Endodermal cell (in vitro differentiated cells): Measurements from ENCODE around the gene TRIM37. TPM values are rescaled to one million over a fixed set of nuclear protein-coding genes. Genes with fewer than 3 reads are reported as not detected.

Source experiments
- DNase-seq: peaks from one replicate; pipeline ENCODE4 v3.0.0-alpha.2; 2017
- H3K27ac ChIP-seq: 2 replicates; pipeline ENCODE4 v1.5.1; 2013; ENCODE audit warnings: mild to moderate bottlenecking, low read depth, low read length, moderate library complexity
- H3K27me3 ChIP-seq: 2 replicates; pipeline ENCODE4 v1.6.1; 2013; ENCODE audit warnings: mild to moderate bottlenecking, low read length, moderate library complexity; ENCODE audit not compliant: insufficient read depth, control insufficient read depth, poor library complexity, severe bottlenecking
- H3K36me3 ChIP-seq: 2 replicates; pipeline ENCODE4 v1.7.0; 2013; ENCODE audit warnings: mild to moderate bottlenecking, low read length, moderate library complexity; ENCODE audit not compliant: control insufficient read depth, insufficient read depth
- H3K4me1 ChIP-seq: one replicate; pipeline ENCODE4 v1.7.0; 2013; ENCODE audit warnings: low read length; ENCODE audit not compliant: control insufficient read depth, insufficient read depth
- H3K4me3 ChIP-seq: 2 replicates; pipeline ENCODE4 v1.5.1; 2013; ENCODE audit warnings: mild to moderate bottlenecking, low read length, moderate library complexity
- H3K9ac ChIP-seq: 2 replicates; pipeline ENCODE4 v1.6.1; 2013; ENCODE audit warnings: mild to moderate bottlenecking, low read length, moderate library complexity; ENCODE audit not compliant: poor library complexity, severe bottlenecking; ENCODE audit errors: extremely low read depth
- H3K9me3 ChIP-seq: 2 replicates; pipeline ENCODE4 v1.6.1; 2013; ENCODE audit warnings: mild to moderate bottlenecking, low read length, moderate library complexity; ENCODE audit not compliant: control insufficient read depth
- H3K27ac Mint-ChIP-seq: 2 replicates; pipeline ENCODE4 v1.8.0; 2020; ENCODE audit warnings: mixed read lengths
- H3K27me3 Mint-ChIP-seq: 2 replicates; pipeline ENCODE4 v1.8.0; 2021; ENCODE audit warnings: mild to moderate bottlenecking, mixed read lengths; ENCODE audit not compliant: insufficient read depth
- H3K36me3 Mint-ChIP-seq: 2 replicates; pipeline ENCODE4 v1.8.0; 2020; ENCODE audit warnings: low read depth, mixed read lengths
- H3K4me1 Mint-ChIP-seq: 2 replicates; pipeline ENCODE4 v1.8.0; 2020; ENCODE audit warnings: mixed read lengths
- H3K4me3 Mint-ChIP-seq: 2 replicates; pipeline ENCODE4 v1.8.0; 2020; ENCODE audit warnings: mild to moderate bottlenecking, moderate library complexity, mixed read lengths
- H3K9me3 Mint-ChIP-seq: 2 replicates; pipeline ENCODE4 v1.8.0; 2020; ENCODE audit warnings: mild to moderate bottlenecking, mixed read lengths
- WGBS, 2 experiments: methylation state at CpG; one replicate each; pipeline versions ENCODE4 v1.1.5 to v1.1.7; 2013; ENCODE audit warnings: missing lambda C conversion rate in 2 of 2, mixed read lengths in 1 of 2; ENCODE audit not compliant: insufficient coverage in 1 of 2, insufficient read length in 1 of 2; 5-methylcytosine and 5-hydroxymethylcytosine counted together
- total RNA-seq, 2 donors: library from RNA; stranded (reverse); fragmentation: NEBNext Ultra II Directional in 1 of 2; extraction: Animal tissue kit (Norgen Biotek cat#: 25700) in 1 of 2; gene quantifications; 2 replicates in 1 of 2; 3 replicates in 1 of 2; pipeline ENCODE4 v1.2.1, GENCODE V29; 2021
- TF ChIP-seq, protein P1 (sequence below): fragments of 200-600 bp; sonication (generic); conservative IDR thresholded peaks from 2 replicates; pipeline ENCODE4 v1.5.0; 2021; ENCODE audit warnings: antibody characterized with exemption, mild to moderate bottlenecking

The TRIM37 gene
- total RNA-seq, 2 donors from 2014 or later = 43.6 to 64.6 TPM

GRCh38 chr17:59067756-59068155 lies 38.9 kb downstream of the TRIM37 start:
- H3K9ac ChIP-seq = no peak overlapping the region
- H3K36me3 Mint-ChIP-seq = peaks cover 43% of the 10 kb centered on the region
- H3K4me3 Mint-ChIP-seq = no peak overlapping the region
- no peaks in the 10 kb centered on the region for H3K27me3 Mint-ChIP-seq
- 97% methylated on average over 6 of the region's 6 CpGs for WGBS, 2 experiments
- H3K27ac Mint-ChIP-seq = no peak overlapping the region
- no peak overlapping the region for H3K27ac ChIP-seq
- H3K9me3 Mint-ChIP-seq = no peaks in the 10 kb centered on the region
- H3K4me1 ChIP-seq = no peaks in the 10 kb centered on the region
- H3K36me3 ChIP-seq = peaks cover 70% of the 10 kb centered on the region
- H3K4me3 ChIP-seq = no peak overlapping the region
- TF ChIP-seq, protein P1, sequence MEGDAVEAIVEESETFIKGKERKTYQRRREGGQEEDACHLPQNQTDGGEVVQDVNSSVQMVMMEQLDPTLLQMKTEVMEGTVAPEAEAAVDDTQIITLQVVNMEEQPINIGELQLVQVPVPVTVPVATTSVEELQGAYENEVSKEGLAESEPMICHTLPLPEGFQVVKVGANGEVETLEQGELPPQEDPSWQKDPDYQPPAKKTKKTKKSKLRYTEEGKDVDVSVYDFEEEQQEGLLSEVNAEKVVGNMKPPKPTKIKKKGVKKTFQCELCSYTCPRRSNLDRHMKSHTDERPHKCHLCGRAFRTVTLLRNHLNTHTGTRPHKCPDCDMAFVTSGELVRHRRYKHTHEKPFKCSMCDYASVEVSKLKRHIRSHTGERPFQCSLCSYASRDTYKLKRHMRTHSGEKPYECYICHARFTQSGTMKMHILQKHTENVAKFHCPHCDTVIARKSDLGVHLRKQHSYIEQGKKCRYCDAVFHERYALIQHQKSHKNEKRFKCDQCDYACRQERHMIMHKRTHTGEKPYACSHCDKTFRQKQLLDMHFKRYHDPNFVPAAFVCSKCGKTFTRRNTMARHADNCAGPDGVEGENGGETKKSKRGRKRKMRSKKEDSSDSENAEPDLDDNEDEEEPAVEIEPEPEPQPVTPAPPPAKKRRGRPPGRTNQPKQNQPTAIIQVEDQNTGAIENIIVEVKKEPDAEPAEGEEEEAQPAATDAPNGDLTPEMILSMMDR = no peak
- no peaks in the 10 kb centered on the region for H3K4me1 Mint-ChIP-seq
- H3K9me3 ChIP-seq = no peaks in the 10 kb centered on the region
- H3K27me3 ChIP-seq = no peaks in the 10 kb centered on the region
- DNase-seq = no peak

- Histone ChIP-seq H3K4me1 (no peaks in the 10 kb centered on the region), H3K9ac (no peak overlapping the region), H3K36me3 (peaks cover 74% of the 10 kb centered on the region), H3K9me3 (no peaks in the 10 kb centered on the region), H3K4me3 (no peak overlapping the region), H3K27ac (no peak overlapping the region), H3K27me3 (no peaks in the 10 kb centered on the region)
- TF ChIP-seq, protein P1 = no peak
- Mint-ChIP-seq H3K27me3 (no peaks in the 10 kb centered on the region), H3K9me3 (no peaks in the 10 kb centered on the region), H3K4me1 (no peaks in the 10 kb centered on the region), H3K4me3 (no peak overlapping the region), H3K36me3 (peaks cover 45% of the 10 kb centered on the region), H3K27ac (no peak overlapping the region)
- DNase-seq = no peak
- 94% methylated on average over 2 of the region's 2 CpGs; no CpG with 5 or more reads in 1 of the 2 experiments for WGBS, 2 experiments
These were observed 39.3 kb downstream of the TRIM37 start for GRCh38 chr17:59067340-59067739.

- Mint-ChIP-seq H3K4me3 (no peak overlapping the region), H3K27ac (no peak overlapping the region), H3K4me1 (no peaks in the 10 kb centered on the region), H3K9me3 (no peaks in the 10 kb centered on the region), H3K36me3 (peaks cover 42% of the 10 kb centered on the region), H3K27me3 (no peaks in the 10 kb centered on the region)
- Histone ChIP-seq H3K4me1 (no peaks in the 10 kb centered on the region), H3K36me3 (peaks cover 75% of the 10 kb centered on the region), H3K4me3 (no peak overlapping the region), H3K9ac (no peak overlapping the region), H3K27ac (no peak overlapping the region), H3K27me3 (no peaks in the 10 kb centered on the region), H3K9me3 (no peaks in the 10 kb centered on the region)
- WGBS, 2 experiments = 90 to 95% methylated on average over 2 of the region's 2 CpGs
- TF ChIP-seq, protein P1 = no peak
- no peak for DNase-seq
These were observed 44.2 kb downstream of the TRIM37 start for GRCh38 chr17:59062509-59062908.
